ENCODE results near the gene PDE3A. TPM values are rescaled to one million over a fixed set of nuclear protein-coding genes. Genes with fewer than 3 reads are reported as not detected.

The PDE3A gene
- total and polyA plus RNA-seq, 2 of the 4 experiments (the other 2 are of a cell fraction): 0.09 to 0.18 TPM

DNA sequence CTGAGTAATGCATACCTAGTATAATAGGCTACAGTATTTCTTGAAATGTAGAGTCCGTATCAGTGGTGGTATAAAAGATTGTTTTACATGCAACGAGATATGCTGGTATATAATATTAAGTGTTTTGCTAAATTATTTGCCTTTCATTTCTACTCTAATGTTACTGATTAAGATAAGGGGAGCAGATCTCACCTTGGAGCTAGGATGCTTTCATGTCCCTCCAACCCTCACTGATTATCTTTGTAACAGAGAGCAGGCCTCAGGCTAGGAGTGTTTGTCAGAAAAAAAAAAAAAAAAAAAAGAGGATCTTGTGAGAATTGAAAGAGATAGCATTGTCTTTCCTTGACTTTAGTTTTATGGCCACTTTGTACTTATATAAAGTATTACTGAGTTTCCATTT lies 92.6 kb downstream of the PDE3A start:
- no peaks in the 10 kb centered on the region for H4K20me1 ChIP-seq (ENCODE audit: insufficient read depth, low read length)
- H2AFZ ChIP-seq (replicated peaks; ENCODE audit: low read length, poor library complexity): no peak overlapping the region
- no peak overlapping the region for H3K27ac ChIP-seq (ENCODE audit: insufficient read depth, low read length)
- H2BK120ac ChIP-seq (ENCODE audit: low read depth, low read length): no peak overlapping the region
- H3K14ac ChIP-seq (replicated peaks; ENCODE audit: low read depth, low read length): no peak overlapping the region
- no peak overlapping the region for H3K18ac ChIP-seq (ENCODE audit: low read depth, low read length)
- H2AK5ac ChIP-seq (ENCODE audit: low read depth, low read length): no peak overlapping the region
- no peak overlapping the region for H4K8ac ChIP-seq (ENCODE audit: low read depth in 2 of 2, low read length in 2 of 2)
- ATAC-seq (ENCODE audit: low read depth) (no peak), DNase-seq (no peak)
- no peak overlapping the region for H3K4ac ChIP-seq (ENCODE audit: low read depth, low read length)
- CTCF ChIA-PET: no interaction called here
- H3K4me1 ChIP-seq (ENCODE audit: control insufficient read depth, insufficient read depth, low read length): 0 out of 2 replicates have a peak, but pooled peaks cover 3% of the 10 kb centered on the region
- no peaks in the 10 kb centered on the region for H3K9me1 ChIP-seq (ENCODE audit: insufficient read depth, low read length)
- no peak overlapping the region for H2AK9ac ChIP-seq (replicated peaks; ENCODE audit: low read depth, low read length, poor library complexity)
- H3K79me1 ChIP-seq (ENCODE audit: low read depth in 1 of 2, low read length in 2 of 2): no peaks in the 10 kb centered on the region
- no peak overlapping the region for H3K9ac ChIP-seq (ENCODE audit: low read depth, low read length)
- no peaks in the 10 kb centered on the region for H3K27me3 ChIP-seq (ENCODE audit: control insufficient read depth, insufficient read depth, low read length)
- no peaks in the 10 kb centered on the region for H3K9me3 ChIP-seq (ENCODE audit: control insufficient read depth, insufficient read depth, low read length)
- no peak overlapping the region for H2BK20ac ChIP-seq (ENCODE audit: low read depth, low read length)
- no TSS peak for BruUV-seq (replicated peaks)
- H2BK5ac ChIP-seq (ENCODE audit: low read depth, low read length, poor library complexity, severe bottlenecking): no peak overlapping the region
- in situ Hi-C loops (cut with MboI; ENCODE audit: low sequenced_read_pairs) (loop anchor here (10.0 to 25.0 kb wide), 2 partner anchors 134 to 701 kb away; no protein-coding TSS in a partner anchor), intact Hi-C loops (cut with micrococcal nuclease) (loop anchor here (10.0 kb wide), 1 partner anchor 546 kb away; no protein-coding TSS in a partner anchor), dilution Hi-C loops (cut with HindIII; ENCODE audit: low sequenced_read_pairs, unreplicated experiment) (no loop called here)
- H3K36me3 ChIP-seq (ENCODE audit: control insufficient read depth, insufficient read depth, low read length): no peaks in the 10 kb centered on the region
- H4K5ac ChIP-seq (ENCODE audit: low read depth, low read length): no peak overlapping the region
- no peak overlapping the region for H3K4me2 ChIP-seq (ENCODE audit: low read depth, low read length)
- POLR2A ChIA-PET (ENCODE audit: unreplicated experiment): no interaction called here
- no CpG with 5 or more reads among the region's 2 CpGs for WGBS, 2 experiments (ENCODE audit: extremely low coverage in 2 of 2, insufficient read length in 1 of 2)
- no peak overlapping the region for H3K4me3 ChIP-seq (ENCODE audit: insufficient read depth, low read depth, low read length)
- H3K56ac ChIP-seq (ENCODE audit: extremely low read depth, insufficient read depth, low read length): no peak overlapping the region
- H3K23ac ChIP-seq (ENCODE audit: low read depth, low read length): no peak overlapping the region
- no peak overlapping the region for H4K91ac ChIP-seq (ENCODE audit: insufficient read depth, low read depth, low read length)
- H2BK15ac ChIP-seq (ENCODE audit: low read depth, low read length): no peak overlapping the region
- TF ChIP-seq MXI1 (IDR thresholded peaks at IDR 0.05; ENCODE audit: borderline replicate concordance, low read depth, low read length) (no peak), RAD21 (IDR thresholded peaks at IDR 0.05; ENCODE audit: low read length) (no peak), MAZ (IDR thresholded peaks at IDR 0.05; ENCODE audit: borderline replicate concordance, low read depth, low read length) (no peak), MAFK (IDR thresholded peaks at IDR 0.05; ENCODE audit: low read depth, low read length) (no peak), RCOR1 (IDR thresholded peaks at IDR 0.05; ENCODE audit: insufficient replicate concordance, low read length) (no peak), USF2 (IDR thresholded peaks at IDR 0.05; ENCODE audit: low read depth, low read length) (no peak), ELK1 (IDR thresholded peaks at IDR 0.05; ENCODE audit: borderline replicate concordance, low read depth, low read length) (no peak), FOS (IDR thresholded peaks at IDR 0.05; ENCODE audit: low read depth, low read length) (no peak), CHD1 (IDR thresholded peaks at IDR 0.05; ENCODE audit: low read depth, low read length) (no peak), POLR2A (IDR thresholded peaks at IDR 0.05; ENCODE audit: low read depth, low read length) (no peak), SMC3 (IDR thresholded peaks at IDR 0.05; ENCODE audit: low read depth, low read length) (no peak)
- TF ChIP-seq, protein P1, sequence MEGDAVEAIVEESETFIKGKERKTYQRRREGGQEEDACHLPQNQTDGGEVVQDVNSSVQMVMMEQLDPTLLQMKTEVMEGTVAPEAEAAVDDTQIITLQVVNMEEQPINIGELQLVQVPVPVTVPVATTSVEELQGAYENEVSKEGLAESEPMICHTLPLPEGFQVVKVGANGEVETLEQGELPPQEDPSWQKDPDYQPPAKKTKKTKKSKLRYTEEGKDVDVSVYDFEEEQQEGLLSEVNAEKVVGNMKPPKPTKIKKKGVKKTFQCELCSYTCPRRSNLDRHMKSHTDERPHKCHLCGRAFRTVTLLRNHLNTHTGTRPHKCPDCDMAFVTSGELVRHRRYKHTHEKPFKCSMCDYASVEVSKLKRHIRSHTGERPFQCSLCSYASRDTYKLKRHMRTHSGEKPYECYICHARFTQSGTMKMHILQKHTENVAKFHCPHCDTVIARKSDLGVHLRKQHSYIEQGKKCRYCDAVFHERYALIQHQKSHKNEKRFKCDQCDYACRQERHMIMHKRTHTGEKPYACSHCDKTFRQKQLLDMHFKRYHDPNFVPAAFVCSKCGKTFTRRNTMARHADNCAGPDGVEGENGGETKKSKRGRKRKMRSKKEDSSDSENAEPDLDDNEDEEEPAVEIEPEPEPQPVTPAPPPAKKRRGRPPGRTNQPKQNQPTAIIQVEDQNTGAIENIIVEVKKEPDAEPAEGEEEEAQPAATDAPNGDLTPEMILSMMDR (conservative IDR thresholded peaks at IDR 0.05; ENCODE audit: low read depth, low read length): no peak

Measured in IMR-90 (cell line).